ENCODE measurements around the gene MPZL2.

The MPZL2 gene

DNA sequence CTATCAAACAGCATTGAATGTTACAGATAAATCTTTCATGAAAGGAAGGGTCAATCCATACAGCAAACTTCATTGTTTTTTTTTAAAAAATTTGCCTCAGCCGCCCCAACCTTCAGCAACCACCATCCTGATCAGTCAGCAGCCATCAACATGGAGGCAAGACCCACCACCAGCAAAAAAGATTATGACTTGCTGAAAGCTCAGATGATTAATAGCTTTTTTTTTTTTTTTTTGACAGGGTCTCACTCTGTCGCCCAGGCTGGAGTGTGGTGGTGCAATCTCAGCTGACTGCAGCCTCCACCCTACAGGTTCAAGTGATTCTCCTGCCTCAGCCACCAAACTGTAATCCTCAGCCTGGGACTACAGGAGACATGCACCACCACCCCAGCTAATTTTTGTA is 22.4 kb upstream of the MPZL2 start:
- ChIA-PET CTCF (interaction anchor here (3.8 kb wide), 1 partner anchor 88 kb away, joined by 19 read pairs; no protein-coding TSS in a partner anchor), POLR2A (interaction anchor here (0.6 kb wide), 1 partner anchor 32 kb away, joined by 3 read pairs; no protein-coding TSS in a partner anchor)
- no peak for DNase-seq
- Histone ChIP-seq H3K27ac (ENCODE audit: insufficient read depth in 1 of 2, low read depth in 1 of 2, low read length in 2 of 2, poor library complexity in 1 of 2, severe bottlenecking in 2 of 2) (no peak overlapping the region), H3K27me3 (replicated peaks in 2 of 5; ENCODE audit: control insufficient read depth in 4 of 5, insufficient read depth in 5 of 5, low read length in 4 of 5) (no peaks in the 10 kb centered on the region), H3K4me1 (ENCODE audit: control extremely low read depth in 1 of 4, control insufficient read depth in 4 of 4, insufficient read depth in 4 of 4, low read length in 3 of 4) (peaks cover 0 to 2% (median 0%) of the 10 kb centered on the region in 4 experiments), H3K4me3 (ENCODE audit: control insufficient read depth in 1 of 7, extremely low read depth in 1 of 7, insufficient read depth in 4 of 7, low read depth in 2 of 7, low read length in 6 of 7) (no peak overlapping the region), H3K36me3 (ENCODE audit: control insufficient read depth in 4 of 4, insufficient read depth in 4 of 4, low read length in 3 of 4) (no peaks in the 10 kb centered on the region), H3K9me3 (ENCODE audit: control extremely low read depth in 1 of 5, control insufficient read depth in 4 of 5, insufficient read depth in 2 of 5, low read depth in 1 of 5, low read length in 4 of 5) (no peaks in the 10 kb centered on the region)
- WGBS (ENCODE audit: insufficient coverage): no CpG with 5 or more reads among the region's 2 CpGs

DNA sequence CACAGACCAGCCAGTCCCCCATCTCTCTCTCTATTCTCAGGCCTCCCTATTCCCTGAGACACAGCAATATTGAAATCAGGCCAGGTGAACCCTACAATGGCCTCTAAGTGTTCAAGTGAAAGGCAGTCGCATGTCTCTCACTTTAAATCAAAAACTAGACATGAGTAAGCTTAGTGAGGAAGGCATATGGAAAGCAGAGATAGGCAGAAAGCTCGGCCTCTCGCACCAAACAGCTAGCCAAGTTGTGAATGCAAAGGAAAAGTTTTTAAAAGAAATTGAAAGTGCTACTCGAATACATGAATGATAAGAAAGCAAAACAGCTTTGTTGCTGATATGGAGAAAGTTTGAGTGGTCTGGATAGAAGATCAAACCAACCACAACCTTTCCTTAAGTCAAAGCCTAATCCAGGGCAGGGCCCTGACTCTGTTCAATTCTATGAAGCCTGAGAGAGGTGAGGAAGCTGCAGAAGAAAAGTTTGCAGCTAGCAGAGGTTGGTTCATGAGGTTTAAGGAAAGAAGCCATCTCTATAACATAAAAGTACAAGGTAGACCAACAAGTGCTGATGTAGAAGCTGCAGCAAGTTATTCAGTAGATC is 19.8 kb upstream of the MPZL2 start:
- no peaks in the 10 kb centered on the region for H3K36me3 ChIP-seq (ENCODE audit: control insufficient read depth in 4 of 4, insufficient read depth in 4 of 4, low read length in 3 of 4)
- CTCF ChIA-PET: interaction anchor here (1.1 to 2.4 kb wide), 11 partner anchors 9 to 152 kb away, joined by 3 to 9 read pairs (median 3); no protein-coding TSS in a partner anchor
- H3K27ac ChIP-seq (ENCODE audit: insufficient read depth in 1 of 2, low read depth in 1 of 2, low read length in 2 of 2, poor library complexity in 1 of 2, severe bottlenecking in 2 of 2): no peak overlapping the region
- WGBS (ENCODE audit: insufficient coverage): 12% methylated on average over 3 of the region's 4 CpGs
- H3K4me3 ChIP-seq (ENCODE audit: control insufficient read depth in 1 of 7, extremely low read depth in 1 of 7, insufficient read depth in 4 of 7, low read depth in 2 of 7, low read length in 6 of 7): no peak overlapping the region
- POLR2A ChIA-PET: interaction anchor here (0.6 kb wide), 1 partner anchor 70 kb away, joined by 3 read pairs; no protein-coding TSS in a partner anchor
- peak in 1 of 3 donors; percentile 47 for DNase-seq
- no peaks in the 10 kb centered on the region for H3K9me3 ChIP-seq (ENCODE audit: control extremely low read depth in 1 of 5, control insufficient read depth in 4 of 5, insufficient read depth in 2 of 5, low read depth in 1 of 5, low read length in 4 of 5)
- H3K4me1 ChIP-seq (ENCODE audit: control extremely low read depth in 1 of 4, control insufficient read depth in 4 of 4, insufficient read depth in 4 of 4, low read length in 3 of 4): no peaks in the 10 kb centered on the region
- no peaks in the 10 kb centered on the region for H3K27me3 ChIP-seq (replicated peaks in 2 of 5; ENCODE audit: control insufficient read depth in 4 of 5, insufficient read depth in 5 of 5, low read length in 4 of 5)

DNA sequence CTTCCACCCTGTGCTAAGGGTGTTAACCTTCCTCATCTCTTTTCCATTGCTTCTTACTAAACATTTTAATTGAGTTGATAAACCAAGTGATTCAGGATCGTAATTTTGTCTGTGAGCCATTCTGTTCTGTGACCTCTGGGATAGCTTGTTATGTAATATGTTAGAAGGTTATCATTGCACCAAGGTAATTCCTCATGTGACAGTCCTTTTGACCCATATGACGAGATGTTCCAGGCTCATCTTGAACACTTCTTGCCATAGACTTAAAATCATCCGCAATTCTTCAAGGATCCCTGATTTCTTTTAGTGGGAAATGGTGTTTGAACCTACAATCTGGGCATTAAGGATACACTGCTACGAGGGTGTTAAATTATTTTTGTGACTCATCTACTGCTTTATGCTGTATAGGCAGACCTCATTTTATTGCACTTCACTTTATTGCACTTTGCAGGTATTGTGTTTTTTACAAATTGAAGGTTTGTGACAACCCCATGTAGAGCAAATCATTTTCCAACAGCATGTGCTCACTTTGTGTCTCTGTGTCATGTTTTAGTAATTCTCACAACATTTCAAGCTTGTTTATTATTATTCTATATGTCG is 19.0 kb upstream of the MPZL2 start:
- WGBS (ENCODE audit: insufficient coverage): 100% methylated on average over 2 of the region's 5 CpGs
- CTCF ChIA-PET: interaction anchor here (1.0 to 2.4 kb wide), 12 partner anchors 8 to 111 kb away, joined by 3 to 14 read pairs (median 4); partner anchors contain the start of gene MPZL3
- POLR2A ChIA-PET: no interaction called here

DNA sequence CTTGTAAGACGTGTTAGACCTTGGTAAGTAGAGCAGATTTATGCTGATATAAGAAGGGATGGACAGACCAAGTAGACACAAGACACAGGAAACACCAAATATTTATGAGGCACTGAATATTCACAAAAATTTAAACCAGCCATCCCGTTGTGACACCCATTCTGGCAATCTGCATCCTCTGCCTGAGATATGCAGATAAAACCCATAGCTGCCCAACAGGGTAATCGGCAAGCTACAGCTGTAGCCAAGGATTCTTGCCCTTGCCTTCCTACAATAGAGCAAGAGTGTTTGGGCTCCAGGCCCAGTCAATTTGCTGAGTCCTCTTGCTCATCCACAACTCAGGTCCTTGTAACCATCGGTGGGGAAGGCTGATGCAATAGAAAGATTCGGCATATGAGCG is 18.5 kb upstream of the MPZL2 start:
- Histone ChIP-seq H3K4me3 (ENCODE audit: control insufficient read depth in 1 of 7, extremely low read depth in 1 of 7, insufficient read depth in 4 of 7, low read depth in 2 of 7, low read length in 6 of 7) (no peak overlapping the region), H3K36me3 (ENCODE audit: control insufficient read depth in 4 of 4, insufficient read depth in 4 of 4, low read length in 3 of 4) (no peaks in the 10 kb centered on the region), H3K4me1 (ENCODE audit: control extremely low read depth in 1 of 4, control insufficient read depth in 4 of 4, insufficient read depth in 4 of 4, low read length in 3 of 4) (no peaks in the 10 kb centered on the region), H3K9me3 (ENCODE audit: control extremely low read depth in 1 of 5, control insufficient read depth in 4 of 5, insufficient read depth in 2 of 5, low read depth in 1 of 5, low read length in 4 of 5) (no peaks in the 10 kb centered on the region), H3K27ac (ENCODE audit: insufficient read depth in 1 of 2, low read depth in 1 of 2, low read length in 2 of 2, poor library complexity in 1 of 2, severe bottlenecking in 2 of 2) (no peak overlapping the region), H3K27me3 (replicated peaks in 2 of 5; ENCODE audit: control insufficient read depth in 4 of 5, insufficient read depth in 5 of 5, low read length in 4 of 5) (no peaks in the 10 kb centered on the region)
- DNase-seq: peak in 1 of 3 donors; percentile 44
- CTCF ChIA-PET: interaction anchor here (0.7 to 2.4 kb wide), 12 partner anchors 9 to 115 kb away, joined by 3 to 14 read pairs (median 4); partner anchors contain the start of gene MPZL3
- WGBS (ENCODE audit: insufficient coverage): 94% methylated on average over 3 of the region's 6 CpGs
- POLR2A ChIA-PET: interaction anchor here (0.8 kb wide), 1 partner anchor 359 kb away, joined by 3 read pairs; no protein-coding TSS in a partner anchor

More for the DNA sequence above, 19.0 kb upstream of the MPZL2 start:
- H3K4me3 ChIP-seq (ENCODE audit: control insufficient read depth in 1 of 7, extremely low read depth in 1 of 7, insufficient read depth in 4 of 7, low read depth in 2 of 7, low read length in 6 of 7): no peak overlapping the region
- no peaks in the 10 kb centered on the region for H3K36me3 ChIP-seq (ENCODE audit: control insufficient read depth in 4 of 4, insufficient read depth in 4 of 4, low read length in 3 of 4)
- H3K27ac ChIP-seq (ENCODE audit: insufficient read depth in 1 of 2, low read depth in 1 of 2, low read length in 2 of 2, poor library complexity in 1 of 2, severe bottlenecking in 2 of 2): no peak overlapping the region
- DNase-seq: no peak
- no peaks in the 10 kb centered on the region for H3K27me3 ChIP-seq (replicated peaks in 2 of 5; ENCODE audit: control insufficient read depth in 4 of 5, insufficient read depth in 5 of 5, low read length in 4 of 5)
- H3K9me3 ChIP-seq (ENCODE audit: control extremely low read depth in 1 of 5, control insufficient read depth in 4 of 5, insufficient read depth in 2 of 5, low read depth in 1 of 5, low read length in 4 of 5): no peaks in the 10 kb centered on the region
- H3K4me1 ChIP-seq (ENCODE audit: control extremely low read depth in 1 of 4, control insufficient read depth in 4 of 4, insufficient read depth in 4 of 4, low read length in 3 of 4): no peaks in the 10 kb centered on the region

DNA sequence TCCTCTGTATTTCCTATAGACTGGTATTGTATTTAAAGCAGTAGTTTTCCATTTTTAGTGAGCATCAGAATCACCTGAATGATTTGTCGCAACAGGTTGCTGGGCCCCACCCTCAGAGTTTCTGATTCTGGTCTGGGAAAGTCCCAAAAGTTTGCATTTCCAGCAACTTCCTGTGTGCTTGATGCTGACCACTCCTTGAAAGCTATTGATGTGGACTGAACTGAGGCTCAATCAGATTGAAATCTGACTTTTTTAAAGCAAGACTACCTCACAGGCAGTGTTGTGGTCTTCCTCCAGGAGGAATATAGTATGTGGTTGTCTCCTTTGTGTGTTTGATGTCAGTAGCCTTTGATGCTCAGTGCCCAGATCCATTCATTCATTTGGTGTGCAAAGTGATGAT is 17.2 kb upstream of the MPZL2 start:
- no peaks in the 10 kb centered on the region for H3K4me1 ChIP-seq (ENCODE audit: control extremely low read depth in 1 of 4, control insufficient read depth in 4 of 4, insufficient read depth in 4 of 4, low read length in 3 of 4)
- no CpG with 5 or more reads among the region's 1 CpG for WGBS (ENCODE audit: insufficient coverage)
- no peaks in the 10 kb centered on the region for H3K36me3 ChIP-seq (ENCODE audit: control insufficient read depth in 4 of 4, insufficient read depth in 4 of 4, low read length in 3 of 4)
- H3K4me3 ChIP-seq (ENCODE audit: control insufficient read depth in 1 of 7, extremely low read depth in 1 of 7, insufficient read depth in 4 of 7, low read depth in 2 of 7, low read length in 6 of 7): no peak overlapping the region
- no peaks in the 10 kb centered on the region for H3K9me3 ChIP-seq (ENCODE audit: control extremely low read depth in 1 of 5, control insufficient read depth in 4 of 5, insufficient read depth in 2 of 5, low read depth in 1 of 5, low read length in 4 of 5)
- H3K27me3 ChIP-seq (replicated peaks in 2 of 5; ENCODE audit: control insufficient read depth in 4 of 5, insufficient read depth in 5 of 5, low read length in 4 of 5): no peaks in the 10 kb centered on the region
- POLR2A ChIA-PET: no interaction called here
- DNase-seq: no peak
- H3K27ac ChIP-seq (ENCODE audit: insufficient read depth in 1 of 2, low read depth in 1 of 2, low read length in 2 of 2, poor library complexity in 1 of 2, severe bottlenecking in 2 of 2): no peak overlapping the region
- CTCF ChIA-PET: interaction anchor here (1.2 to 2.2 kb wide), 6 partner anchors 10 to 114 kb away, joined by 3 to 14 read pairs (median 4); no protein-coding TSS in a partner anchor

DNA sequence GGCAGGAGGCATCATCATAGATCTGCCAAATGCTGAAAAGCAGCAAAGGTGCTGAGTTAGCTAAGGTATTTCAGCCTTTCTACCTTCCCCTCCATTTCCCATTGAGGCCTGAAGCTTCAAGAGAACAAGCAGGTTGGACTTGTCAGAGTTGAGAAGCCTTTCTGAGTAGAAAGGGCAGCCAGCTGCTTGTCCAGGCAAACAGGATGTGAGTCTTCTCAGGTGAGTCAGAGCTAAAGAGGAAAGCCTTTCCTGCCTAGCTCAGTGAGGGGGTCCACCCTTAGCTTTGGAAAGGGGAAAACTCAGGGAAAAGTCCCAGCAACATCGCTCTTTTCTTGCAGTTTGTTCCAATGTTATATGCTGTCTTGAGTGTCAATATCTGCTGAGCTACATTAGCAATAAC is 13.2 kb upstream of the MPZL2 start:
- POLR2A ChIA-PET: no interaction called here
- 100% methylated on average over 1 of the region's 1 CpG for WGBS (ENCODE audit: insufficient coverage)
- Histone ChIP-seq H3K4me1 (ENCODE audit: control extremely low read depth in 1 of 4, control insufficient read depth in 4 of 4, insufficient read depth in 4 of 4, low read length in 3 of 4) (no peaks in the 10 kb centered on the region), H3K4me3 (ENCODE audit: control insufficient read depth in 1 of 7, extremely low read depth in 1 of 7, insufficient read depth in 4 of 7, low read depth in 2 of 7, low read length in 6 of 7) (no peak overlapping the region), H3K27me3 (replicated peaks in 2 of 5; ENCODE audit: control insufficient read depth in 4 of 5, insufficient read depth in 5 of 5, low read length in 4 of 5) (no peaks in the 10 kb centered on the region), H3K36me3 (ENCODE audit: control insufficient read depth in 4 of 4, insufficient read depth in 4 of 4, low read length in 3 of 4) (no peaks in the 10 kb centered on the region), H3K9me3 (ENCODE audit: control extremely low read depth in 1 of 5, control insufficient read depth in 4 of 5, insufficient read depth in 2 of 5, low read depth in 1 of 5, low read length in 4 of 5) (no peaks in the 10 kb centered on the region), H3K27ac (ENCODE audit: insufficient read depth in 1 of 2, low read depth in 1 of 2, low read length in 2 of 2, poor library complexity in 1 of 2, severe bottlenecking in 2 of 2) (no peak overlapping the region)
- no peak for DNase-seq
- CTCF ChIA-PET: interaction anchor here (1.2 to 4.2 kb wide), 5 partner anchors 12 to 90 kb away, joined by 3 to 21 read pairs (median 8); partner anchors contain the start of gene MPZL2

DNA sequence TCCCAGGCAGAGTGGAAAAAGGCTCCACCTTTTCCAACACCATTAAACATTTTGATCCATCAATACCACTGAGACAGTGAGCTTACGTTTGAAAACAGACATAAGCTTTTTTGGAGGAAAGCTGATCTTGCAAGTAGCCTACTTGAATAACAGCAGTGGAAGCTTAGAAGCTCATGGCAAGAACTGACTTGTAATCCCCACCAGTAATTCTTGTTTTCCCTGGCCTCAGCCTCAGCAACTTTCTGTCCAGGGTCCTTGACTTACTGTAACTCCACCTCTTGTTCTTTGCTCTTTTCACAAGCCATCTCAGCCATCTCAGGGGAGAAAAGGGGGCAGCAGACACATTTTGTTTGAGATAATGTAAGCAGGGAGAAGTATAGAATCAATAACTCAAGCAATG is 12.3 kb upstream of the MPZL2 start:
- no peaks in the 10 kb centered on the region for H3K4me1 ChIP-seq (ENCODE audit: control extremely low read depth in 1 of 4, control insufficient read depth in 4 of 4, insufficient read depth in 4 of 4, low read length in 3 of 4)
- POLR2A ChIA-PET: no interaction called here
- no peaks in the 10 kb centered on the region for H3K9me3 ChIP-seq (ENCODE audit: control extremely low read depth in 1 of 5, control insufficient read depth in 4 of 5, insufficient read depth in 2 of 5, low read depth in 1 of 5, low read length in 4 of 5)
- 100% methylated on average over 1 of the region's 1 CpG for WGBS (ENCODE audit: insufficient coverage)
- no peak overlapping the region for H3K4me3 ChIP-seq (ENCODE audit: control insufficient read depth in 1 of 7, extremely low read depth in 1 of 7, insufficient read depth in 4 of 7, low read depth in 2 of 7, low read length in 6 of 7)
- H3K27me3 ChIP-seq (replicated peaks in 2 of 5; ENCODE audit: control insufficient read depth in 4 of 5, insufficient read depth in 5 of 5, low read length in 4 of 5): no peaks in the 10 kb centered on the region
- CTCF ChIA-PET: interaction anchor here (0.7 to 4.2 kb wide), 9 partner anchors 11 to 89 kb away, joined by 3 to 21 read pairs (median 4); partner anchors contain the start of gene MPZL2
- H3K36me3 ChIP-seq (ENCODE audit: control insufficient read depth in 4 of 4, insufficient read depth in 4 of 4, low read length in 3 of 4): no peaks in the 10 kb centered on the region
- DNase-seq: no peak
- no peak overlapping the region for H3K27ac ChIP-seq (ENCODE audit: insufficient read depth in 1 of 2, low read depth in 1 of 2, low read length in 2 of 2, poor library complexity in 1 of 2, severe bottlenecking in 2 of 2)

Data from common myeloid progenitor, CD34-positive (primary cell).